Activated CD4-positive, alpha-beta T cell treated with anti-CD3 and anti-CD28 coated beads, Interleukin-2, amount 50 U/mL, for 24 hours (primary cell): ENCODE data around the gene SDK2.

Experiments used
- DNase-seq, 2 donors: peaks; one replicate each; pipeline ENCODE4 v3.0.0-alpha.2; 2020; ENCODE audit warnings: low read depth in 1 of 2, low spot score in 1 of 2

The SDK2 gene, protein sequence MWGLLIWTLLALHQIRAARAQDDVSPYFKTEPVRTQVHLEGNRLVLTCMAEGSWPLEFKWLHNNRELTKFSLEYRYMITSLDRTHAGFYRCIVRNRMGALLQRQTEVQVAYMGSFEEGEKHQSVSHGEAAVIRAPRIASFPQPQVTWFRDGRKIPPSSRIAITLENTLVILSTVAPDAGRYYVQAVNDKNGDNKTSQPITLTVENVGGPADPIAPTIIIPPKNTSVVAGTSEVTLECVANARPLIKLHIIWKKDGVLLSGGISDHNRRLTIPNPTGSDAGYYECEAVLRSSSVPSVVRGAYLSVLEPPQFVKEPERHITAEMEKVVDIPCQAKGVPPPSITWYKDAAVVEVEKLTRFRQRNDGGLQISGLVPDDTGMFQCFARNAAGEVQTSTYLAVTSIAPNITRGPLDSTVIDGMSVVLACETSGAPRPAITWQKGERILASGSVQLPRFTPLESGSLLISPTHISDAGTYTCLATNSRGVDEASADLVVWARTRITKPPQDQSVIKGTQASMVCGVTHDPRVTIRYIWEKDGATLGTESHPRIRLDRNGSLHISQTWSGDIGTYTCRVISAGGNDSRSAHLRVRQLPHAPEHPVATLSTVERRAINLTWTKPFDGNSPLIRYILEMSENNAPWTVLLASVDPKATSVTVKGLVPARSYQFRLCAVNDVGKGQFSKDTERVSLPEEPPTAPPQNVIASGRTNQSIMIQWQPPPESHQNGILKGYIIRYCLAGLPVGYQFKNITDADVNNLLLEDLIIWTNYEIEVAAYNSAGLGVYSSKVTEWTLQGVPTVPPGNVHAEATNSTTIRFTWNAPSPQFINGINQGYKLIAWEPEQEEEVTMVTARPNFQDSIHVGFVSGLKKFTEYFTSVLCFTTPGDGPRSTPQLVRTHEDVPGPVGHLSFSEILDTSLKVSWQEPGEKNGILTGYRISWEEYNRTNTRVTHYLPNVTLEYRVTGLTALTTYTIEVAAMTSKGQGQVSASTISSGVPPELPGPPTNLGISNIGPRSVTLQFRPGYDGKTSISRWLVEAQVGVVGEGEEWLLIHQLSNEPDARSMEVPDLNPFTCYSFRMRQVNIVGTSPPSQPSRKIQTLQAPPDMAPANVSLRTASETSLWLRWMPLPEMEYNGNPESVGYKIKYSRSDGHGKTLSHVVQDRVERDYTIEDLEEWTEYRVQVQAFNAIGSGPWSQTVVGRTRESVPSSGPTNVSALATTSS (N-terminal part only)

DNA sequence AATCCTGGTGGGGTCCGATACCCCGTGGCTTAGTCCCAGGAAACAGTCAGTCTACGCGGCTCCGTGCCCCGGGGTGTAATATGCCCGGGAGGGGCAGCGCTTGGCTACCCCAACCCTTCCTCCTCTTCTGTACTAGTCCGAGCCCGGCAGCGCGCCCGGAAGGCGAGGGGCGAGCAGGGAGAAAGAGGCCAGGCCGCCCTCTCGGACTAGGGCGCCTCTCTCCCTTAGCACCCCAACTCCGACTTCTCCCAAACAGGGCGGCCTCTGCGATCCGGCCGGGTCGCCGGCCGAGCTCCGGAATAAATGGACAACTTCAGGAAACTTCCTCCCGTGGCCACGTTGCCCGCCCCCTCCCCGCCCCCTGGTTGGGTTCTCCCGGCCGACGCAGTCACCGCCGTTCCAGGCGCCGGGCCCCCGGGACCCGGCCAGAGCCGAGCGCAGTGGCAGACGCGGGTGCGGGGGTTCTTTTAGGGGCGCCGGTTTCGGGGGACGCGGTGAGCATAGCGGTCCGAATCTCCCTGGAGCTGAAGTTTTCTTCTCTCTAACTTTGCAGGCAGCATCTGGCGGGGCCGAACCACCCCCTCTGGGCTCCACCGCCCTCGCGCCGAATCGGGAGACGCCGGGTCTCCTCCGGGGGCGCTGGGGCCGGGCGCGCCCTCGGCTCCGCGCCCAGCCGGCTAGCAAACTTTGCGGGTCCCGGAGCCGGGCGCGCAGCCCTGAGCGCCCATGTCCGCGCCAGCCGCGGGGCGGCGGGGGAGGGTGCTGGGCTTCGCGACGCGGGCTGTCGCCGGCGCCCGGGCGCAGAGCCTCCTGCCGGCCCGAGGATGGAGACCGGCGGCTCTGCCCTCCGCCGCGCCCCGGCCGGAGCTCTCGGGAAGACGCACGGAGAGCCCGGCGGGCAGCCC is at the start of gene SDK2:
SDK2 (minus strand) TSS at position 301 of the 905 bp plus-strand sequence. CDS start 357 bp downstream, outside the sequence.
- no peak for DNase-seq

DNA sequence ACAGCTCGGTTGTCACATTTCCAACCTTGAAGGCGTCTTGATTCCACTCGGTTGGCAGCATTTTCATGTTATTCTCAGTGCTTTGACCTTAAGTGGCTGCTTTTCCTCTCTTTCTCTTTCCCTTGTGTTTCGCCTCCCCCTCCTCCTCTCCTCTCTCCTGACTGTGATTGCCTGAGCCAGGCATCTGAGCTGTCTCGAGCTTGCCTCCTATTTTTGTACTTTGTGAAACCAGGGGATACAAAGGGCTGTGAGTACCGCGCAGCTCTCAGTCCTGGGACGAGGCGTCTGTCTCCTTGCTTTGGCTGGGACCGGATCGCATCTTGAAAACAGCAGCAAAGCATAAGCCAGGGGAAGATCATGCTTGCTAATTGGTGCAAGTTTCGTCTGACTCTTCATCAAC is 48.8 kb upstream of the SDK2 start:
- DNase-seq = no peak

DNA sequence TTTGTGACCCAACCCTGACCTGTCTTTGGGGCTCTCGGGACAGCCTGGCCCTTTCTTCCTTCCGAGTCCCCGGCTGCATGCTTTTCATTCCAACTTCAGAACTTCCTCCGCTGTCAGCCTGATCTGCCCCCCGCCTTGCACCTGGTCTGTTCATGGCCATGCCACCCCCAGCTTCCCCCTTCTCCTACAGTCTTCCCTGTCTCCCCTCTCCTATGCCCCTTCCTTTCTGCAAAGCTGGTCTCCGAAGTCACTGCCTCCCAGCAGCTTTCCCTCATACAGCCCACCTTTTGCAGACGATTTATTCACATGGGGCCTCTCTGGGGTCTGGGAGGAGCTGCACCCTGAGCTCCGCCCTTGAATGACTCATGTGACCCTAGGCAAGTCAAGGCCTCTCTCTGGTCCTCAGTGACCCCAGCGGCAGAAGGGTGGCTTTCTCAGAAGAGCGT is 47.1 kb upstream of the SDK2 start:
- DNase-seq = no peak

DNA sequence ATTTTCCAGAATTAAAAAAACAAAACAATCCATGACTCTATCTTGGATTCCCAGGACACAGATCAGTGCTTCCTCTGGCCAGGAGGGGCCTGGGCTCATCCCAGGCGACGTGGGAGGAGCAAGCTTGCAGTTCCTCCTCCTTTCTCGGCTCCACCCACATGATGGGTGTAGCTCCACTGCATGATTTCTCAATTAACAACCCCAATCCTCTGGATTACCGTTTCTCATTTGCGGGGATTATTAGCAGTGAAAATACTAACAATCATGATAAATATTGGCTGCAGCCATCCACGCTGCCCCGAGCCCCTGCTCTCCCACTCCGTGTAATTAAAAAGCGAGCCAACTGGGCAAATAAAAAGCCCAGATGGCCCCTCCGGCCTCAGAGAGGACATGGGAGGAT is 46.4 kb upstream of the SDK2 start:
- no peak for DNase-seq

DNA sequence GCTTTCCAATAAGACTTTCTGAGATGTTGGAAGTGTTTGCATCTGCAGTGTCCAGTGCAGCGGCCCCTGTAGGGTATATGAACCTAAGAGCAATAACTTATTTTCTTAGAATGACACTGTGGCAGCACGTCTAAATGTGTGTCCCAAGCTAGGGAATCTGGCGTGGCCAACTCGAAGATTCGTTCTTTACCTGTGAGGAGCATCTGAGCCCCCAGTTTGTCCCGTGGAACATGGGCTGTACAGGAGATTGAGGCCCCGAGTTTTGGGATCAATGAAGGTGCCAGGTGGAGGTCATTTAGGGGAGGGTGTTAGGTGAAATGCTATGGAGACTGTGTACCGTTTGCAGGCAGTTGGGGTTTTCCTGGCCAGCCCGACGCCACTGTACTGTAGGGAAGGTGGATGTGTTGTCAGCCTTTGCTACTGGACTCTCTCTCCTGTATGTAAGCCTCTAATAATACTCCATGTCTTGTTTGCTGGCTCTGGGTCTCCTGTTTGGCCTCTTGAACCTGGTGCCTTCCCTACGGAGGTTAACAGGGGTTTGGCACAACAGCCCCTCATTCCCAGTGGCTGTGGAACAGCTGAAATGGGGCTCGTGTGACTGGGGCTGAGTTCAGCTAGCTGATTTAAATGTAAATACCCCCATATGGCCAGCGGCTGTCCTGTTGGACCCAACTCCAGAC is 45.5 kb upstream of the SDK2 start:
- DNase-seq = no peak

DNA sequence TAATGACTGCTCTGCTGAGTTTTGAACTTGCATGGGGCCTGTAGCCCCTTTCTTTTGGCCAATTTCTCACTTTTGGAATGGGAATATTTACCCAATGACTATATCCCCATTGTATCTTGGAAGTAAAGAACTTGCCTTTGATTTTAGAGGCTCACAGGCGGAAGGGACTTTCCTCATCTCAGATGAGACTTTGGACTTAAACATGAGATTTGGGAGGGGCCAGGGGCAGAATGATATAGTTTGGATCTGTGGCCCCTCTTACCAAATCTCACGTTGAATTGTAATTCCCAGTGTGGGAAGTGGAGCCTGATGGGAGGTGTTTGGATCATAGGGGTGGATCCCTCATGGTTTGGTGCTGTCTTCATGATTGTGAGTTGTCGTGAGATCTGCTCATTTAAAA is 42.7 kb upstream of the SDK2 start:
- no peak for DNase-seq

DNA sequence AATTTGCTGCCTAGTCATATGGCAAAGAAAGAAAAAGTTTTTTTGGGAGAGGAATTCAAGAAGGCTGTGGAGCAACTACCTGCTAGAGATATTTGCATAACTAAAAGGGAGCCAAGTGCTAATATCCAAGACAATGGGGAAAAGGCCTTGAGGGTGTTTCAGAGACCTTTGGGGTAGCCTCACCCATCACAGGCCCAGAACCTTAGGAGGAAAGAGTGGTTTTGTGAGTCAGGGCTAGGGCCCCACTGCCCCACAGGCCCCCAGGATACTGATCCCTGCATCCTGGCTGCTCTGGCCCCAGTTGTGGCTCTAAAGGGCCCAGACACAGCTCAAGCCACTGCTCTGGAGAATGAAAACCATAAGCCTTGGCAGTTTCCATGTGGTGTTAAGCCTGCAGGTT is 41.9 kb upstream of the SDK2 start:
- DNase-seq = no peak

DNA sequence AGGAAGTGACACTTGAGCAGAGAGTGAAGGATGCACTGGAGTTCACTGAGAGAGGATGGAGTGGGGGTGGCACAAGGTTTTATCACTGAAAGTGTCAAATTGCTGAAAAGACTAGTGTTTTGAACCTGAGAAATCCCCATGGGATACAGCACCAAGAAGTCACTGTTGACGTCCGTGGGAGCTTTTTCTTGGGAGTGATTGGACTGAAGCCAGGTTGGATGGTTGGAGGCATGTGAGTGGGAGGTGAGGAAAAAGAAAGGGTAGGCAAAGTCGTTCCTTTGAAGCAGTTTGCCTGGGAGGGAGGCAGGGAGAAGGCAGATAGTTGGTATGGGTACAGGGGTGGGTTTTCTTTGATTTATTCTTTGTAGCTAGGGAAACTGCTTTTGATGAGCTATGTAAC is 39.9 kb upstream of the SDK2 start:
- DNase-seq = no peak

DNA sequence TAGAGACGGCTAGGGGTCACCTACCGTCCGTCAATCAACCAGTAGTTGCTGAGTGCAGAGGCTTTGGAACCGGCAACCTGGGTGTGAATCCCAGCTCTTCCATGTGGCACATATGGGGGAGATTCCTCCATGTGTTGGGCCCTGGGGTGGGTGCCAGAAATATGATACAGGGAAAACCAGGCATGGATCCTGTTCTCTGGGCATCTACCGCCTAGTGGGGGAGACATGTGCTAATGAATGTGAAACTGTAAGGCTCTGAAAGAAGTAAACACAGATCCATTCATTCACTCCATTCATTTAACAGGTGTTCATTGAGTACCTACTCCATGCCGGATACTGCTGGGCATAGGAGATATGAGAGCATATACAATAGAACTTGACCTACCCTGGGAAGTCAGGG is 39.5 kb upstream of the SDK2 start:
- no peak for DNase-seq

DNA sequence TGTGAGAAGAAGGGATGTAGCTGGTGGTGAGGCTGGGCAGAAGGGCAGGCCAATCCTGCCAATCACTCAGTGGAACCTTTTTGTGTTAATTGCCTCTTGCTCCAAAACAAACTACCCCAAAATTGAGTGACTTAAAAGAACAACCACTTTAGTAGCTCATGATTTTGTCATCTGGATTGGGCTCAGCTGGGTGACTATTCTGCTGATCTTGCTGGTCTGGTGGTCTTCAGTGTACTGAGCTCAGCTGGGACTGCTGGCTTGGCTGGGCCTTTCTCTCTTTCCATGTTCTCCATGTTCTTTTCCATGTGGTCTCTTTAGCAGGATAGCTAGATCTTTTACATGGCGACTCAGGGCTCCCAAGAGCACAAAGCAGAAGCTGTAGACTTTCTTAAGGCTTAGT is 37.7 kb upstream of the SDK2 start:
- no peak for DNase-seq

DNA sequence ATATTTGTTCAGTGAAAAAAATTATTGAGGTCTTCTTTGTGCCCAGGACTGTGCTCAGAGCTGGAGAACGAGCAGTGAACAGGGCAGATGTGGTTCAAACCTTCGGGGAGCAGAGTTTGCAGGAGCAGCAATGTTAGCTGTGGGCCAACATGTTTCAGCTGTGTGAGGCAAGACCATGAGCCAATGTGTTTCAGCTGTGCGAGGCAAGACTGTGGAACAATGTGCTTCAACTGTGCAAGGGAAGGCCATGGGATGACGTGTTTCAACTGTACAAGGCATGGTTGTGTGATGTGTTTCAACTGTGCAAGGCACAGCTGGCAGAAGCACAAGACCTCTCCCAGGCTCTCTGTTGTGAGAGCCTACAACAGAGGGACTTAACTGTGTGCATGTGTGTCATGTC is 35.2 kb upstream of the SDK2 start:
- DNase-seq = no peak

DNA sequence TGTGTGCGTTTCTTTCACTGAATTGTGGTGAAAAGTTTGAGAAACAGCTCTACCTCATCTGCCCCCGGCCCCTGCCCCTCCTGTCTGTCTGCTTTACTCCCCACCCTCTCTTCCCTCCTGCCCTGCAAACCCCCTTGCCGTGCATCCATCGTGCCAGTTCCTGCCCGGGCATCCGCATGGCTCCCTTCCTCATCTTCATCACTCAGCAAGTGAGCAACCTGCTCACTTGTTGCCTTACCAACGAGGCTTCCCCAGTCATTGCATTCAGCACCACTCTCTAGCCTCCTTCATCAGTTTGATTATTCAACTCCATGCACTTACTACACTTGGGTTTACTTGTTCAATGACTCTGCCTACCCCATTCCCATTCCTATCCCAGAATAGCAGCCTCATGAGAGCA is 34.8 kb upstream of the SDK2 start:
- DNase-seq = no peak

DNA sequence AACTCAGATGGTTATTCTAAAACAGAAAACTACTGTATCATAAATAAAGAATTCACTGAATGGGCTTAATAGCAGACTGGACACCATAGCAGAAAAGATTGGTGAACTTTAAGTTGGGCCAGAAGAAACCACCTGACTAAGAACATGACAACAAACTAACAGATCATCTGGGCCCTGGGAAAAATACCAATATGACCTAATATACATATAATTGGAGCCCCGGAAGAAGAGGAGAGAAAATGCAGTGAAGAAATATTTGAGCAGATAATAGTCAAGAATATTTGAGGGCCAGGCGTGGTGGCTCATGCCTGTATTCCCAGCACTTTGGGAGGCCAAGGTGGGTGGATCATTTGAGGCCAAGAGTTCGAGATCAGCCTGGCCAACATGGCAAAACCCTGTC is 25.5 kb upstream of the SDK2 start:
- DNase-seq = no peak

DNA sequence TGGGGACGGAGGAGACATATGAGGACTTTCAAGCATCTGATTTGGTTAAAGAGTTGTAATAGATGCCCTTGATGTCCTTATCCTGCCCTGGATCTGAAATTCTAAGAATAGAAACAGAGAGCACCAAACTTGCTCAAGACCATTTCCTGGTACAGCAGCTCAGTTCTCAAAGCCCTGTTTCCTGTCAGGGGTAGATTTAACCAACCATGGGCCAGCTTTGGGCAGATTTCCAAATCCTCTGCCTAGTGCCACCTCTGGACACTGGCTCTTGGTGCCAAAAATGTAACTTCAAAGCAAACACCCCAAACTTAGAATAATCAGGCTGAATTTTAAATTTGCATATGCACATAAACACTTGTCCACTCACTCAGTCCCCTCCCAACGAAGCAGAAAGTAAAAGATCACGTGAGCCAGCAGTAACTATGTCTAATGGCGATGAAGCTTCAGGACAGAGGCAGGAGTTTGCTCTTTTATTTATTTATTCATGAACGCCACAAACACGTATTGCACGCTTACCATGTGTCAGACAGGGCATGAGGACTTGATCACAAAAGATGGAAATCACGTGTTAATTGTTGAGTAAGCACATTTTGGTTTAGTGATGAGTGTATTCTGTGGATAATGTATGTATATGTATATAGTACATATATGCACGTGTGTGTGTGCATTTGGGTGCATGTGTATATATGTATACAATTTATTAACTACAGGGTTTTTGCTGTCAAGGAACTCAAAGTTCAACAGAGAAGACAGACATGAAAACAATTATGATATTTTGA is 23.1 kb upstream of the SDK2 start:
- no peak for DNase-seq

DNA sequence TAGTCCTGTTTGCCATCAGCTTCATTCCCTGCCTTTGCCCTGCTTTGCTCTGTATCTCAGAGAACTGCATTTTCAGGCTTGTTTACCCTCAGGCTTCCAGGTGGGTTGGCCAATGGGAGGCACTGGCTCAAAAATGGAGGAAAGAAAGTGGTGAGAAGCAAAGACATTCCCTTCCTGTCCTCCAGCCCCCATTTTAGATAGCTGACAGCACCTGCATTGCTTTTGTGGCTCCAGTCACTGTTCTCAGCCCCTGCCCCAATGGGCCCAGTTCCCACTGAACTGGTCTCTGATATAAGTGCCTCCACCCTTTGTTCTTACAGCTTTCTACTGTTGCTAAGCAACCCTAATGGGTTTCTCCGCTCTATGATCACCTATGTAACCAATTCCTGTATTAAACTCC is 19.4 kb upstream of the SDK2 start:
- DNase-seq = no peak

DNA sequence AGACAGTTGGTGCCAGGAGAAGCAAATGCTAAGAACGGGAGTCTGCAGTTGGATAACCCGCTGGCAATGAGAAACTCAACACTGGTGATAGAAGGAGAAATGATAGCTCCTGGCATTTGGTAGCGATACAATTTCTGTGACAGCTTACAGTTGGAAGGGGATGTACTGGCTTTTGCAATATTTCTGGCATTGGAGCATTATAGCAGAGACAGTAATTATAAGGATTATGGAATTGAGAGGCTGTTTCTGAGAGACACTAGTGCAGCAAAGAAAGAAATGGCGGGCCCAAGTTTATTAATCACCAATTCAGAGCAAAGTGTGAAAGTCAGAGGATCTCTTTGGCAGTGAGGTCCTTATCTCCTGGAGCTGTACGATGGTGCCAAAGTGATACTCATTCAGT is 16.1 kb upstream of the SDK2 start:
- no peak for DNase-seq

DNA sequence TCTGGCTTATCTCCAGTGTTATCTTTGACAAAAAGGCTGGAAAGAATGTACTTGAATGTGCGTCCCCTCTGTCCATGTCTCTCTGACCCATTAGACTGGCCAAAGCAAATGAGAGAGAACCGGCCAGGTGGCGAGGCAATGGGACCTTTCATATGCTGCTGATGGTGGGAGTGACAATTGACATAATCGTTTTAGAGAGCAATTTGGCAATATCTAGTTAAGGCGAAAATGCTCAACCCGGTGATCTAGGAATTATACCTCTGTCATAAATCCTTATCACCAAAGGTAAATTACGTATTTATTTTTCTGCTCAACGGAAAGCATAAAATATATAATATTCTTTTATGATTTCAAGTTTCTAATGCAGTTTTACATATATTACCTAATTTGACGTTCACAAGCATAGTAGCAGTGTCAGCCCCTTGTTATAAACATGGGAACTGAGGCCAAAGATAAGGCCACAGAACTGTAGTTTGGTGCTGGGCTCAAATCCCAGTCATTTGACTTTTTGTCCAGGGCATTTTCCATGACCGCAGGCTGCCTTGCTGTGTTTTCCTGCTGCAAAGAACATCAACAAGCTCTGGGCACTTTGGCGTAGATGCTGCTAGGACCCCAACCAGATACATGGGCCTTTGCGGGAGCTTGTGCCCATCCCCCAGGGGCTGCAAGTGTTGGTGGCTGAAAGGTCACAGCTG is 14.7 kb upstream of the SDK2 start:
- DNase-seq = no peak

DNA sequence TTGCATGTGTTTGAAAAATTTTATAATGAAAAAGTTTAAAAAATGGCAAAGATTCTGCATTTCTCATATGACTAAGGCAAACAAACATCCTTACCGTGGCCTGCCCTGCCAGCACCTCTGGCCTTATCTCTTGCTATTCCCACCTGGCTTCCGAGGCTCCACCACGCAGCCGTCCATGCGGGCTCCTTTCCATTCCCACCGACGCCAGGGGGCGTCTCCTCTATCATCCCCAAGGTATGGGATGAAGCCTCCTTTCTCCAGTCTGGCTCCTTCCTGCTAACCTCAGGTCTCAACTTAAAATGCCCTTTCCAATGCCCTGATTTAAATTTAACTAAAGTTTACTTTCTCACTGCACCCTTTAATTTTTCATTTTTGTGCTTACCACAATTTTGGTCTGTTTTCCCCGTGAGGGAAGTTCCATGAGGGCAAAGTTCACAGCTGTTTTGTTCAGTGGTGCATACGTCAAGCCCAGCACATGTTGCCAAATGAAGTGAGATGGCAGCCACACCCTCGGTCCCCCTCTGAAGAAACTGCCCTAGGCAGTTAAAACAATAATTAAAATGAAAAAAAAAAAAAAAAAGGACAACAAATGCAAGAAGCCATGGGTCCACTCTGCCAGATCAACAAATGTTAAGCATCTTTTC is 13.3 kb upstream of the SDK2 start:
- no peak for DNase-seq
